Neural progenitor cell (in vitro differentiated cells): ENCODE measurements around the gene GAL3ST2. TPM values are rescaled to one million over a fixed set of nuclear protein-coding genes. Genes with fewer than 3 reads are reported as not detected.

Experiments used
- DNase-seq: peaks from one replicate; pipeline ENCODE4 v3.0.0-alpha.2; 2016; ENCODE audit warnings: low spot score
- H2AFZ ChIP-seq: fragments of 200-600 bp; sonication (generic); replicated peaks from 2 replicates; pipeline ENCODE4 v1.6.1; 2016; ENCODE audit warnings: antibody characterized with exemption
- H3F3A ChIP-seq: fragments of 200-600 bp; sonication (generic); 2 replicates; pipeline ENCODE4 v1.6.1; 2016; ENCODE audit warnings: antibody characterized with exemption, low read depth
- H3K27ac ChIP-seq: fragments of 200-600 bp; sonication (generic); 2 replicates; pipeline ENCODE4 v1.5.1; 2016; ENCODE audit warnings: mild to moderate bottlenecking
- H3K27me3 ChIP-seq: fragments of 200-600 bp; sonication (generic); 2 replicates; pipeline ENCODE4 v1.6.1; 2016; ENCODE audit warnings: mild to moderate bottlenecking, moderate library complexity
- H3K36me3 ChIP-seq: fragments of 200-600 bp; sonication (generic); 2 replicates; pipeline ENCODE4 v1.5.1; 2016
- H3K4me1 ChIP-seq: fragments of 200-600 bp; sonication (generic); 2 replicates; pipeline ENCODE4 v1.6.1; 2016; ENCODE audit warnings: mixed run types
- H3K4me2 ChIP-seq: fragments of 200-600 bp; sonication (generic); 2 replicates; pipeline ENCODE4 v1.6.1; 2016
- H3K4me3 ChIP-seq: fragments of 200-600 bp; sonication (generic); 2 replicates; pipeline ENCODE4 v1.5.1; 2016
- H3K79me2 ChIP-seq: fragments of 200-600 bp; sonication (generic); 2 replicates; pipeline ENCODE4 v1.6.1; 2016; ENCODE audit warnings: low read depth
- H3K9ac ChIP-seq: fragments of 200-600 bp; sonication (generic); 2 replicates; pipeline ENCODE4 v1.6.1; 2016
- H3K9me3 ChIP-seq: fragments of 200-600 bp; sonication (generic); 2 replicates; pipeline ENCODE4 v1.5.1; 2016; ENCODE audit warnings: low read depth
- H4K20me1 ChIP-seq: fragments of 200-600 bp; sonication (generic); 2 replicates; pipeline ENCODE4 v1.6.1; 2016; ENCODE audit warnings: low read depth
- H3K27ac Mint-ChIP-seq: 3 replicates; pipeline ENCODE4 v1.8.0; 2021; ENCODE audit warnings: mixed read lengths
- H3K27me3 Mint-ChIP-seq: 2 replicates; pipeline ENCODE4 v1.8.0; 2022; ENCODE audit warnings: low read depth, mild to moderate bottlenecking, inconsistent platforms, moderate library complexity, mixed read lengths; ENCODE audit not compliant: insufficient read depth
- H3K36me3 Mint-ChIP-seq: 3 replicates; pipeline ENCODE4 v1.8.0; 2021; ENCODE audit warnings: mixed read lengths
- H3K4me1 Mint-ChIP-seq: 3 replicates; pipeline ENCODE4 v1.8.0; 2021; ENCODE audit warnings: mixed read lengths
- H3K4me3 Mint-ChIP-seq: 3 replicates; pipeline ENCODE4 v1.8.0; 2021; ENCODE audit warnings: mild to moderate bottlenecking, moderate library complexity, mixed read lengths
- H3K9me3 Mint-ChIP-seq: 3 replicates; pipeline ENCODE4 v1.8.0; 2020; ENCODE audit warnings: mixed read lengths
- CTCF ChIP-seq: fragments of 200-600 bp; sonication (generic); IDR thresholded peaks from 2 replicates; pipeline ENCODE4 v1.5.1; 2017; ENCODE audit warnings: antibody characterized with exemption, mild to moderate bottlenecking
- EZH2 ChIP-seq: fragments of 200-600 bp; sonication (generic); IDR thresholded peaks from 2 replicates; pipeline ENCODE4 v1.6.1; 2017; ENCODE audit warnings: antibody characterized with exemption, mild to moderate bottlenecking, moderate library complexity
- EZH2phosphoT487 ChIP-seq: fragments of 200-600 bp; sonication (generic); IDR thresholded peaks from 2 replicates; pipeline ENCODE4 v1.6.1; 2017; ENCODE audit warnings: antibody characterized with exemption
- total RNA-seq: library from RNA; depleted of rRNA; stranded (reverse); fragments of >200 nt; gene quantifications from 2 replicates; pipeline ENCODE4 v1.2.3, GENCODE V29; 2015; ENCODE audit warnings: low replicate concordance

GAL3ST2 gene
- total RNA-seq, 1 donor from 2014 or later = not detected

- Histone ChIP-seq H3K4me2 (no peak overlapping the region), H3K4me1 (no peaks in the 10 kb centered on the region), H4K20me1 (no peaks in the 10 kb centered on the region), H3K27me3 (no peaks in the 10 kb centered on the region), H2AFZ (no peak overlapping the region), H3K9me3 (no peaks in the 10 kb centered on the region), H3K4me3 (no peak overlapping the region), H3K36me3 (no peaks in the 10 kb centered on the region), H3K9ac (no peak overlapping the region), H3F3A (no peaks in the 10 kb centered on the region), H3K79me2 (no peaks in the 10 kb centered on the region), H3K27ac (no peak overlapping the region)
- Mint-ChIP-seq H3K4me3 (no peak overlapping the region), H3K9me3 (peaks cover 9% of the 10 kb centered on the region), H3K36me3 (peaks cover 25% of the 10 kb centered on the region), H3K27me3 (no peaks in the 10 kb centered on the region), H3K27ac (no peak overlapping the region), H3K4me1 (no peaks in the 10 kb centered on the region)
- TF ChIP-seq CTCF (no peak), EZH2phosphoT487 (no peak), EZH2 (no peak)
- DNase-seq = no peak
Observed at GRCh38 chr2:241743620-241744019, 33.0 kb upstream of the GAL3ST2 start.

- Histone ChIP-seq H3F3A (no peaks in the 10 kb centered on the region), H4K20me1 (no peaks in the 10 kb centered on the region), H3K9me3 (no peaks in the 10 kb centered on the region), H3K27ac (no peak overlapping the region), H3K36me3 (no peaks in the 10 kb centered on the region), H2AFZ (no peak overlapping the region), H3K4me2 (no peak overlapping the region), H3K9ac (no peak overlapping the region), H3K27me3 (no peaks in the 10 kb centered on the region), H3K79me2 (no peaks in the 10 kb centered on the region), H3K4me3 (no peak overlapping the region), H3K4me1 (no peaks in the 10 kb centered on the region)
- Mint-ChIP-seq H3K4me1 (no peaks in the 10 kb centered on the region), H3K27me3 (no peaks in the 10 kb centered on the region), H3K9me3 (peaks cover 9% of the 10 kb centered on the region), H3K27ac (no peak overlapping the region), H3K4me3 (no peak overlapping the region), H3K36me3 (peaks cover 27% of the 10 kb centered on the region)
- no peak for DNase-seq
- TF ChIP-seq EZH2 = no peak
Observed at GRCh38 chr2:241744028-241744754, 32.4 kb upstream of the GAL3ST2 start.

- Mint-ChIP-seq H3K4me3 (no peak overlapping the region), H3K27me3 (peaks cover 2% of the 10 kb centered on the region), H3K9me3 (peaks cover 11% of the 10 kb centered on the region), H3K36me3 (peaks cover 33% of the 10 kb centered on the region), H3K4me1 (no peaks in the 10 kb centered on the region), H3K27ac (no peak overlapping the region)
- no peaks in the 10 kb centered on the region for H3F3A ChIP-seq
- no peaks in the 10 kb centered on the region for H4K20me1 ChIP-seq
- no peaks in the 10 kb centered on the region for H3K36me3 ChIP-seq
- TF ChIP-seq EZH2phosphoT487 (no peak), CTCF (no peak), EZH2 (no peak)
- no peak overlapping the region for H3K27ac ChIP-seq
- no peaks in the 10 kb centered on the region for H3K27me3 ChIP-seq
- H3K79me2 ChIP-seq = no peaks in the 10 kb centered on the region
- H3K9ac ChIP-seq = no peak overlapping the region
- no peaks in the 10 kb centered on the region for H3K9me3 ChIP-seq
- H3K4me2 ChIP-seq = no peak overlapping the region
- no peak overlapping the region for H2AFZ ChIP-seq
- no peak for DNase-seq
- no peaks in the 10 kb centered on the region for H3K4me1 ChIP-seq
- no peak overlapping the region for H3K4me3 ChIP-seq
Observed at GRCh38 chr2:241745276-241745675, 31.3 kb upstream of the GAL3ST2 start.

- Histone ChIP-seq H3F3A (no peaks in the 10 kb centered on the region), H3K9ac (no peak overlapping the region), H3K9me3 (no peaks in the 10 kb centered on the region), H3K4me3 (no peak overlapping the region), H3K4me2 (no peak overlapping the region), H2AFZ (no peak overlapping the region), H3K36me3 (no peaks in the 10 kb centered on the region), H3K79me2 (no peaks in the 10 kb centered on the region), H4K20me1 (no peaks in the 10 kb centered on the region), H3K4me1 (no peaks in the 10 kb centered on the region), H3K27me3 (no peaks in the 10 kb centered on the region), H3K27ac (no peak overlapping the region)
- TF ChIP-seq EZH2phosphoT487 (no peak), EZH2 (no peak), CTCF (no peak)
- Mint-ChIP-seq H3K4me1 (no peaks in the 10 kb centered on the region), H3K27me3 (peaks cover 2% of the 10 kb centered on the region), H3K27ac (no peak overlapping the region), H3K9me3 (peaks cover 11% of the 10 kb centered on the region), H3K4me3 (no peak overlapping the region), H3K36me3 (peaks cover 33% of the 10 kb centered on the region)
- DNase-seq = no peak
Observed at GRCh38 chr2:241746084-241746483, 30.5 kb upstream of the GAL3ST2 start.
